DND-41 (cell line): ENCODE measurements around the gene COMMD7.

Source experiments
- ATAC-seq: fragments of 200-7000 bp; cut with Tn5 transposase; 3 replicates; pipeline ENCODE4 v1.9.1; 2021; ENCODE audit warnings: low read depth; ENCODE audit not compliant: insufficient read depth
- DNase-seq: peaks from one replicate; pipeline ENCODE4 v3.0.0-alpha.2; 2020
- H2AFZ ChIP-seq: 2 replicates; pipeline ENCODE4 v1.6.0; 2012; ENCODE audit warnings: low read depth, low read length
- H3K27ac ChIP-seq: 2 replicates; pipeline ENCODE4 v1.5.1; 2012; ENCODE audit warnings: low read length, inconsistent platforms
- H3K27me3 ChIP-seq: fragments of 200-600 bp; sonication (generic); 2 replicates; pipeline ENCODE4 v1.6.0; 2012; ENCODE audit warnings: low read length, mild to moderate bottlenecking, inconsistent platforms; ENCODE audit not compliant: insufficient read depth, poor library complexity
- H3K36me3 ChIP-seq: 2 replicates; pipeline ENCODE4 v1.5.1; 2012; ENCODE audit warnings: low read length, inconsistent platforms; ENCODE audit not compliant: insufficient read depth
- H3K4me1 ChIP-seq: 2 replicates; pipeline ENCODE4 v1.5.1; 2012; ENCODE audit warnings: mild to moderate bottlenecking, low read length; ENCODE audit not compliant: insufficient read depth
- H3K4me2 ChIP-seq: 2 replicates; pipeline ENCODE4 v1.6.0; 2012; ENCODE audit warnings: mild to moderate bottlenecking, moderate library complexity, low read length, inconsistent platforms; ENCODE audit not compliant: insufficient read depth
- H3K4me3 ChIP-seq, 2 experiments: fragments of 200-600 bp in 1 of 2; shearing (Covaris generic) in 1 of 2; 2 replicates each; pipeline ENCODE4 v1.5.1; 2012 to 2016; ENCODE audit warnings: inconsistent platforms in 2 of 2, low read length in 2 of 2, mild to moderate bottlenecking in 2 of 2, low read depth in 1 of 2, moderate library complexity in 1 of 2
- H3K79me2 ChIP-seq: 2 replicates; pipeline ENCODE4 v1.6.0; 2012; ENCODE audit warnings: low read length, inconsistent platforms; ENCODE audit not compliant: insufficient read depth
- H3K9ac ChIP-seq: 2 replicates; pipeline ENCODE4 v1.6.0; 2012; ENCODE audit warnings: low read depth, mild to moderate bottlenecking, inconsistent platforms, low read length, moderate library complexity
- H3K9me3 ChIP-seq: 2 replicates; pipeline ENCODE4 v1.5.1; 2012; ENCODE audit warnings: low read length, moderate library complexity, mild to moderate bottlenecking, inconsistent platforms; ENCODE audit not compliant: insufficient read depth, severe bottlenecking
- H4K20me1 ChIP-seq: 2 replicates; pipeline ENCODE4 v1.6.0; 2012; ENCODE audit warnings: low read length; ENCODE audit not compliant: insufficient read depth
- EZH2 ChIP-seq: IDR thresholded peaks from 3 replicates; pipeline ENCODE4 v1.6.1; 2012; ENCODE audit warnings: borderline replicate concordance, low read depth, mild to moderate bottlenecking, moderate library complexity, low read length, inconsistent platforms; ENCODE audit not compliant: severe bottlenecking
- TF ChIP-seq, protein P1 (sequence below): IDR thresholded peaks from 2 replicates; pipeline ENCODE4 v1.5.1; 2012; ENCODE audit warnings: borderline replicate concordance, low read length, moderate library complexity, mild to moderate bottlenecking; ENCODE audit not compliant: poor library complexity, severe bottlenecking; ENCODE audit errors: extremely low read depth

The COMMD7 gene

DNA sequence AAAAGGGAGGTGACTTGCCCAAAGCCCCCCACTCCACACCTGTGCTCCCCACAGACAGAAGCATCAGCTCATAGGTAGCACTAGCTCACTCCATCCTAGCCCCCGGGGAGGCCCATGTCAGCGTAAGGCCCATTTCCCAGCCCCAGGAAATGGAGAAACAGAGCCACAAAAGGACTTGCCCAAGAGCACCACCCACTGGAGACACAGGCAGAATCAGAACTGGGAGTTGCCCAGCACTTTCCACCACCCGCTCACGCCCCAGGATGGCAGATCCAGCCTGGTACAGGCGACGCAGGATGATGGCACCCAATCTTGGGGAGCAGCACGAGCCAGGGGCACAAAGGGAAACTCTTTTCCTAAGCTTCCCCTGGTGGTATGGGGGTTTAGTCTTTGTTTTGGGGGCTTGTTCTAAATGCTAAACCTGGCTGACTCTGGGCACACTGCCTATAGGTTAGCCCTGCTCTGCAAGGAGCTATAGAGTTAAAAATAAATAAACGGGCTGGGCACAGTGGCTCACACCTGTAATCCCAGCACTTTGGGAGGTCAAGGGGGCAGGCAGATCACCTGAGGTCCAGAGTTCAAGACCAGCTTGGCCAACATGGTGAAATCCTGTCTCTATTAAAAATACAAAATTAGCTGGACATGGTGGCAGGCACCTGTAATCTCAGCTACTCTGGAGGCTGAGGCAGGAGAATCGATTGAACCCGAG, 81.3 kb downstream of the COMMD7 start:
- H3K9ac ChIP-seq, result no peak overlapping the region
- H3K9me3 ChIP-seq, result peaks cover 5% of the 10 kb centered on the region
- no peaks in the 10 kb centered on the region for H3K27me3 ChIP-seq
- no peak overlapping the region for H3K27ac ChIP-seq
- no peak overlapping the region for H2AFZ ChIP-seq
- ATAC-seq, result peak; percentile 17; the same call in 1 of the 3 replicates
- H3K79me2 ChIP-seq, result no peaks in the 10 kb centered on the region
- no peaks in the 10 kb centered on the region for H4K20me1 ChIP-seq
- no peak for DNase-seq
- no peaks in the 10 kb centered on the region for H3K36me3 ChIP-seq
- TF ChIP-seq, protein P1, sequence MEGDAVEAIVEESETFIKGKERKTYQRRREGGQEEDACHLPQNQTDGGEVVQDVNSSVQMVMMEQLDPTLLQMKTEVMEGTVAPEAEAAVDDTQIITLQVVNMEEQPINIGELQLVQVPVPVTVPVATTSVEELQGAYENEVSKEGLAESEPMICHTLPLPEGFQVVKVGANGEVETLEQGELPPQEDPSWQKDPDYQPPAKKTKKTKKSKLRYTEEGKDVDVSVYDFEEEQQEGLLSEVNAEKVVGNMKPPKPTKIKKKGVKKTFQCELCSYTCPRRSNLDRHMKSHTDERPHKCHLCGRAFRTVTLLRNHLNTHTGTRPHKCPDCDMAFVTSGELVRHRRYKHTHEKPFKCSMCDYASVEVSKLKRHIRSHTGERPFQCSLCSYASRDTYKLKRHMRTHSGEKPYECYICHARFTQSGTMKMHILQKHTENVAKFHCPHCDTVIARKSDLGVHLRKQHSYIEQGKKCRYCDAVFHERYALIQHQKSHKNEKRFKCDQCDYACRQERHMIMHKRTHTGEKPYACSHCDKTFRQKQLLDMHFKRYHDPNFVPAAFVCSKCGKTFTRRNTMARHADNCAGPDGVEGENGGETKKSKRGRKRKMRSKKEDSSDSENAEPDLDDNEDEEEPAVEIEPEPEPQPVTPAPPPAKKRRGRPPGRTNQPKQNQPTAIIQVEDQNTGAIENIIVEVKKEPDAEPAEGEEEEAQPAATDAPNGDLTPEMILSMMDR, result peak; percentile 58
- no peak for TF ChIP-seq EZH2
- H3K4me1 ChIP-seq, result no peaks in the 10 kb centered on the region
- no peak overlapping the region for H3K4me2 ChIP-seq
- no peak overlapping the region for H3K4me3 ChIP-seq

DNA sequence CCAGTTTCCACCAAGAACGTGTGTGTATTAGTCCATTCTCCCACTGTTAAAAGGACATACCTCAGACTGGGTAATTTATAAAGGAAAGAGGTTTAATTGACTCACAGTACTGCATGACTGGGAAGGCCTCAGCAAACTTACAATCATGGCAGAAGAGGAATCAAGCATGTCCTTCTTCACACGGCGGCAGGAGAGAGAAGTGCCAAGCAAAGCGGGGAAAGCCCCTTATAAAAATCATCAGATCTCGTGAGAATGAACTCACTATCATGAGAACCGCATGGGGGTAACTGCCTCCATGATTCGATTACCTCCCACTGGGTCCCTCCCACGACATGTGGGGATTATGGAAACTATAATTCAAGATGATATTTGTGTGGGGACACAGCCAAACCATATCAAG, 82.6 kb downstream of the COMMD7 start:
- no peaks in the 10 kb centered on the region for H4K20me1 ChIP-seq
- no peak overlapping the region for H3K4me3 ChIP-seq
- no peak overlapping the region for H3K4me2 ChIP-seq
- H3K4me1 ChIP-seq, result no peaks in the 10 kb centered on the region
- ATAC-seq (no peak), DNase-seq (no peak)
- H2AFZ ChIP-seq, result no peak overlapping the region
- no peaks in the 10 kb centered on the region for H3K79me2 ChIP-seq
- H3K36me3 ChIP-seq, result no peaks in the 10 kb centered on the region
- TF ChIP-seq, protein P1, result no peak
- no peak for TF ChIP-seq EZH2
- no peaks in the 10 kb centered on the region for H3K27me3 ChIP-seq
- peaks cover 5% of the 10 kb centered on the region for H3K9me3 ChIP-seq
- no peak overlapping the region for H3K9ac ChIP-seq
- no peak overlapping the region for H3K27ac ChIP-seq

DNA sequence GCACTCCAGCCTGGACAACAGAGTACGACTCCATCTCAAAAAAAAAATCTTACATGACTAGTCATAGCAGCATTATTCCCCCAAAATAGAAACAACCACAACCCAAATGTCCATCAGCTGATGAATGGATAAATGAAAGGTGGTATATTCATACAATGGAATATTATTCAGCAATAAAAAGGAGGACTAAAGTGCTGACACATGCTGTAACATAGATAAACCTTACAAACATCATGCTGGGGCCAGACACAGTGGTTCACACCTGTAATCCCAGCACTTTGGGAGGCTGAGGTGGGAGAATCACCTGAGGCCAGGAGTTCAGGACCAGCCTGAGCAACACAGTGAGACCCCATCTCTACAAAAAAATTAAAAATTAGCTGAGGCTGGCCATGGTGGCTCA, 86.4 kb downstream of the COMMD7 start:
- Histone ChIP-seq H4K20me1 (no peaks in the 10 kb centered on the region), H3K4me2 (no peak overlapping the region), H2AFZ (no peak overlapping the region), H3K79me2 (no peaks in the 10 kb centered on the region), H3K9ac (no peak overlapping the region), H3K9me3 (peaks cover 5% of the 10 kb centered on the region), H3K4me3 (no peak overlapping the region), H3K36me3 (no peaks in the 10 kb centered on the region), H3K27ac (no peak overlapping the region), H3K27me3 (no peaks in the 10 kb centered on the region), H3K4me1 (peaks cover 7% of the 10 kb centered on the region)
- ATAC-seq (no peak), DNase-seq (no peak)
- TF ChIP-seq, protein P1, result no peak
- TF ChIP-seq EZH2, result no peak
